GM21825 (cell line): ENCODE data around the gene GPATCH2L.

Source experiments
- ATAC-seq: cut with Tn5 transposase; IDR thresholded peaks from one replicate; pipeline ENCODE4 v1.9.1; 2021; ENCODE audit warnings: mild to moderate bottlenecking, moderate library complexity; ENCODE audit not compliant: unreplicated experiment

The GPATCH2L gene

DNA sequence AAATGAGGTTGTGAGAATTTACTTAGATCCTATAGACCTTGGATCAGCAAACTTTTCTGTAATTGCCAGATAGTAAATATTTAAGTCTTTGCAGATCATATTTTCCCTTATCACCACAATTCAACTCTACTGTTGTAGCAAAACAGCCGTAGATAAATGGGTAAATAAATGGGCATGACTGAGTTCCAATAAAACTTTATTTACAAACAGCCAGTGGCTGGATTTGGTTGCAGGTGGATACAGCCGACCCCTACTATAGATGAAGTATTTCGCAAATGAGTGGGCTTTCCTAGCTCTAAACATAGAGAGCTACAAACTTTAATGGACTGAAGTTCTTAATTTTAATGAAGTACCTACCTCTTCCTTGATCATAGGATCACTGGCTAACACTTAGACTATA, 100.7 kb downstream of the GPATCH2L start:
- no peak for ATAC-seq

GRCh38 chr14:76253111-76253510, 101.4 kb downstream of the GPATCH2L start:
- ATAC-seq = no peak

GRCh38 chr14:76256545-76256944, 104.8 kb downstream of the GPATCH2L start:
- ATAC-seq = no peak

DNA sequence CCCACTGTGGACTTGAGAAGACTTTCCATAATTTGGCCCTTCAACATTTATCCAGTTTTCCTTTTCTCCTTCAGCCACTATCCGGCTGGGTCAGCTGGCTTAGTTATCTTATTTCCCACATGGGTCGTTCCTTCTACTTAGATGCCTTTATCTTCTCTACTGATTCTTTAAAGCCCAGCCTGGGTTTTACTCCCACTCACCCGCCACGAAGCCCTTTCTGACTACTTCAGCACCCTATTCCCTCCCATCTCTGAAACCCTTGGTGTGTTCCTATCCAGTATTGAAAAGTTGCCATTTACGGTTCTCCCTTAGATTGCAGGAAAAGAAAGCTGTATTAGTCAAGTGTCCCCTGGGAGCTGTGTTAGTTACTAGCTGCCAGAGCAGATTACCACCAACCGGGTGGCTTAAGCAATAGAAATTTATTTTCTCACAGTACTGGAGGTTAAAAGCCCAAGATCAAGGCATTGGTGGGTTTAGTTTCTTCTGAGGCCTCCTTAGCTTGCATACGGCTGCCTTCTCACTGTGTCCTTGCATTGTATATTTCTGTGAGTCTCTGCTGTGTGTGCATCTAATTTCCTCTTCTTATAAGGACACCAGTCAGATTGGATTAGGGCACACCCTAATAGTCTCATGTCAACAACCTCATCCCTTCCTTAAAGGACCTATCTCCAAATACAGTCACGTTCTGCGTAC, 105.5 kb downstream of the GPATCH2L start:
- ATAC-seq = no peak

GRCh38 chr14:76257842-76258397, 106.2 kb downstream of the GPATCH2L start:
- no peak for ATAC-seq

- ATAC-seq = no peak
Observed at GRCh38 chr14:76259029-76259735, 107.5 kb downstream of the GPATCH2L start.

GRCh38 chr14:76260749-76261148, 109.0 kb downstream of the GPATCH2L start:
- no peak for ATAC-seq

- ATAC-seq = no peak
Observed at GRCh38 chr14:76261371-76261811, 109.7 kb downstream of the GPATCH2L start.

GRCh38 chr14:76262641-76263040, 110.9 kb downstream of the GPATCH2L start:
- no peak for ATAC-seq
